AG09309 (cell line): ENCODE data around the gene LMF1.

Source experiments
- DNase-seq: peaks from one replicate; pipeline ENCODE4 v3.0.0-alpha.2; 2010; ENCODE audit warnings: low read depth
- H3K4me3 ChIP-seq: 2 replicates; pipeline ENCODE4 v1.5.1; 2011; ENCODE audit warnings: mild to moderate bottlenecking, low read depth, low read length, moderate library complexity; ENCODE audit not compliant: control insufficient read depth
- CTCF ChIP-seq: IDR thresholded peaks from 2 replicates; pipeline ENCODE4 v1.5.1; 2011; ENCODE audit warnings: mild to moderate bottlenecking, low read depth, low read length, inconsistent platforms; ENCODE audit not compliant: insufficient read depth, control insufficient read depth; ENCODE audit errors: missing control alignments

Gene LMF1

GRCh38 chr16:997440-998051 lies 26.8 kb upstream of the LMF1 start:
- DNase-seq = no peak
- H3K4me3 ChIP-seq = no peak overlapping the region
- no peak for TF ChIP-seq CTCF

- no peak for DNase-seq
- H3K4me3 ChIP-seq = no peak overlapping the region
- no peak for TF ChIP-seq CTCF
Measured at GRCh38 chr16:996681-997080, 25.9 kb upstream of the LMF1 start.

- no peak overlapping the region for H3K4me3 ChIP-seq
- no peak for TF ChIP-seq CTCF
- no peak for DNase-seq
Measured at GRCh38 chr16:995783-996182, 25.0 kb upstream of the LMF1 start.

- H3K4me3 ChIP-seq = no peak overlapping the region
- TF ChIP-seq CTCF = no peak
- DNase-seq = no peak
Measured at GRCh38 chr16:995087-995486, 24.3 kb upstream of the LMF1 start.

GRCh38 chr16:993731-994130 lies 22.9 kb upstream of the LMF1 start:
- no peak for TF ChIP-seq CTCF
- H3K4me3 ChIP-seq = no peak overlapping the region
- no peak for DNase-seq

- no peak for TF ChIP-seq CTCF
- DNase-seq = no peak
- H3K4me3 ChIP-seq = no peak overlapping the region
Measured at GRCh38 chr16:991773-992172, 21.0 kb upstream of the LMF1 start.

GRCh38 chr16:991345-991744 lies 20.6 kb upstream of the LMF1 start:
- no peak overlapping the region for H3K4me3 ChIP-seq
- no peak for DNase-seq
- TF ChIP-seq CTCF = no peak
